GM18520 (cell line): Measurements from ENCODE around the gene TMC3.
"Not testable (repeated sequence)": the region's sequence is repeated elsewhere in the genome, so short reads cannot be mapped to it uniquely, and the experiment has no call there.

Experiments used
- ATAC-seq: cut with Tn5 transposase; IDR thresholded peaks from one replicate; pipeline ENCODE4 v1.9.1; 2021; ENCODE audit not compliant: unreplicated experiment

TMC3 gene

GRCh38 chr15:81347910-81348309 is 26.1 kb downstream of the TMC3 start:
- no peak for ATAC-seq

DNA sequence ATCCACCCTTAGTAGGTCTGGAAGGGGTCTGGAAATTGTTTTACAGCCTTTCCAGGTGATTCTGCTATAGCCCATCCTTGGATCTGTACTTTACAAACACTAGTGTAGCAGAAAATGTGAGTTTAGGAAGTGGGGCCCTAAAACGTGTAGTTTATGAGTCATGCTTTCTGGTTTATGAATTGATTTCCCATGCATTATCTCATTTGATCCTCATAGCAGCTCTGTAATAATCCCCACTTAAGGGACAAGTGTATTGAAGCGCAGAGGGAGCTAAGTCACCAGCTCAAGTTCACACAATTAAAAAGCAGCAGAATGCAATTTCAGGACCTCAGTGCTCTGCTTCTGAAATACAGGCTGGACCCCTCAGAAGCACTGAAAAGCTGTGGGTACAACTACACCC is 27.4 kb downstream of the TMC3 start:
- no peak for ATAC-seq

DNA sequence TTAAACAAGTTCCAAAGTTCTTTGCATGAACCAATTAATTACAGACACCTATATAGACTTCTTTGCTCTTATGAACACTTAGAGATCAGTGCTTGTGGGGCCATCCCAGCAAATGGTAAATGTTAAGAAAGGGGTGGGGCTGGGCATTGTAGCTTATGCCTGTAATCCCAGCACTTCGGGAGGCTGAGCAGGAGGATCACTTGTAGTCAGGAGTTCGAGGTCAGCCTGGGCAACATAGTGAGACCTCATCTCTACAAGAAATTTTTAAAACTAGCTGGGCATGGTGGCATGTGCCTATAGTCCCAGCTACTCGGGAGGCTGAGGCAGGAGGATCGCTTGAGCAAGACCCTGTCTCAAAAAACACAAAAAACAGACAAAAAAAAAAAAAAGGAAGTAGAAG is 30.6 kb downstream of the TMC3 start:
- no peak for ATAC-seq

DNA sequence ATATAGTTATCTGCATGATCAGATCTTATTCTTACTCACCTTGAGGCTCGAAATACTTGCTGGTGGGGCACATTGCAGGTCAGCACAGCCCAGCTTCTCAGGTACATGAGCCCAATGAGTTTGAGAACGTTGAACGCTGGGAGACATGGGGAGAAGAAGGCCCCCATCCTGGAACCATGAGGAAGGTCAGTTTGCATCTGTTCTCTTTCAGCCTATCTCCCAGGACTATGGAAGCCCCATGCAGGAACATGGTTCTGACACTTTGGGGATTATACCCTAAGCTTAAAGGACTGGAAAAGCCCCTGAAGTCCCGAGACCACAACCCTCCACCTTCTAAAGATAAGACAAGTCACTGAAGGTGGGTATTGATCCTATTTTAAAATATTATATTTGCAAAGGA is 32.7 kb downstream of the TMC3 start:
- ATAC-seq: no peak

DNA sequence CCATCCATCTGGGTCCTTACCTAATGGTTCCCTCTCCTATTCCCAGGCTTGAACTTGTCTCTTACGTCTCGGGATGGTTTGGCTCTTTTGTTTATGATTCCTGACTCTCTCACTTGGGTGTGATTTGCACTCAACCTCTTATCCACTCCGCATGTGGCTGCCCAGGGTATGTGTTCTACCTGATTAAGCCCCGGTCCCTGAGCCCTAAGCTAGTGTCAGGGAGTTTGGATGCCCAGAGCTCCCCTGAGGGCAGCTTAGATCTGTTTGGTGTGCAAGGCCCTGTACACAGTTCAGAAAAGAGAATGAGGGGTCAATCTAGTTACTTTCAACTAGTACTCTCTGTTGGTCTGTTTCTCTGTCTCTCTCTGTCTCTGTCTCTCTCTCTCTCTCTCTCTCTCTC is 34.2 kb downstream of the TMC3 start:
- no peak for ATAC-seq

- ATAC-seq: no peak
Observed at GRCh38 chr15:81339321-81339720, 34.7 kb downstream of the TMC3 start.

GRCh38 chr15:81338170-81339007 is 35.6 kb downstream of the TMC3 start:
- ATAC-seq: no peak

DNA sequence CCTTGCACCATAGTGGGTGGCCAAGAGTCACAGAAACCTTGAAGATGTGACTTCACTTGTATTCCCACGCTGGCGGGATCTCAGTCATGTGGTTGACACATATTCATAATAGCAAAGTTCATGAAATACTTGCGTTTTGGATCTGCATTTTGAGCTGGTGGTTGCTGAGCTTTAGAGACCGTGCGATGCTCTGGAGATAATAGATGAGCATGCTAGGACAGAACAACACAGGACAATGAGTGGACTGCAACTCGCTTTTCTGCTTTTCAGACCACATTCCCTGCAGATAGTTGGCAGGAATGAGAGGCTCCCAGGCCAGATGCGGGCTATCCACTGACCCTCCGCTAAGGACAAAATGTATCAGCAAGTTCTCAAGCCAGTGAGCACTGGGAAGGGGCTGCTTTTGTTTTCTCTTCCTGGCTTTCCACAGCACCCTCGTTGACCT is 36.3 kb downstream of the TMC3 start:
- ATAC-seq: no peak

- no peak for ATAC-seq
Observed at GRCh38 chr15:81337241-81337640, 36.8 kb downstream of the TMC3 start.

- ATAC-seq: no peak
Observed at GRCh38 chr15:81336568-81336967, 37.4 kb downstream of the TMC3 start.

GRCh38 chr15:81335631-81336030 is 38.4 kb downstream of the TMC3 start:
- ATAC-seq: no peak

GRCh38 chr15:81334768-81335435 is 39.1 kb downstream of the TMC3 start:
- no peak for ATAC-seq

DNA sequence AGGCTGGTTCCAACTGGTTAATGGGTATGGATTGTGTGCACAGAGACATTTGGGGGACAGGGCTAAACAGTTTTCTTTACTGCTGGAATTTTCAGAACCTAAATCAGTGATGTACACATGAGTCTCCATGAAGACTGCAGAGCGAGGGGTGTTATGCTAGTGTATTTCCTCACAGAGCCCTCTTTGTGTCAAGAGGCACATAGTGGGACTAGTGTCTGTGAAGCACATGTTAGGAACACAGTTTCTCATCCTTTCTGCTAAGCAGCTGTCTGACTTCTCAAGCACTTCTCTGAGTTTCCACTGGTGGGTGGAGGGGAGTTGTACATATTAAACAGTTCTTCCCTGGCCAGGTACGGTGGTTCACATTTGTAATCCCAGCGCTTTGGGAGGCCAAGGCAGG is 40.6 kb downstream of the TMC3 start:
- no peak for ATAC-seq

DNA sequence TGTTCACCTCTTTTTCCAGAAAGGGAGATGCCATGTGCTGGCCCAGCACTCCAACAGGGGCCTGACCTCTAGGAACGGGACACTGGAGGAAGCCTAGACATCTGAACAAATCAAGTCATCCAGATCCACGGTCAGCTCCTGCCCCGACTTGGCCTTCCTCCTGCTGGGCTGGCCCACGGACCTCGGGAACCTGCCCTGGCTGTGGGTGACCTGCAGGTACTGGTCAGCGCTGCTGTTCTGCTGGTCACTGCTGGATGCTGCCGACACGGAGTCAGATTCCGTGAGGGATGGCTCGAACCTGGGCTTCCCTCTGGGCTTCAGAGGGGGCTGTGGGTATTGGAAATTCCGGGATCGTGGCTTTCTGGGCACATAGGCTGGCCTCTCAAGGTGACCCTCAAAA is 41.7 kb downstream of the TMC3 start:
- ATAC-seq: no peak

DNA sequence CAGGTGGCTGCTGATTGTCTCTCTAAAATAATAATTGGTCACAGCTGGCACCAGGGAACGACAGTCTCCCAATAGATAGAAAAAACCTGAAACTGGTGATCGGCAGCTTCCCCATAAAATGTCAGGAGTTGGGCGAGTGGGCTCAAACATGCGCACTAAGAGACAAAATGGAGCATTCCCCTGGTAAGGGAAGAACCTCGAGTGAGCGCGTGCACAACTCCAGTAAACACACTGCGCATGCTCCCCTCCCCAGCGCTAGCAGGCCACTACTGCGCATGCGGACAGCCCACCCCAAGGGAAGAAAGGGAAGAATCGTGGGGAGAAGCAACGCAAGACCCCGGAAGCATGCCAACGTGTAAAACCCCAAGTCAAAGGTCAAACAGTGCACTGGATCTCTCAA is 42.4 kb downstream of the TMC3 start:
- no peak for ATAC-seq

- ATAC-seq: not testable (repeated sequence)
Observed at GRCh38 chr15:81331141-81331540, 42.9 kb downstream of the TMC3 start.

GRCh38 chr15:81330366-81331090 is 43.5 kb downstream of the TMC3 start:
- ATAC-seq: no peak

DNA sequence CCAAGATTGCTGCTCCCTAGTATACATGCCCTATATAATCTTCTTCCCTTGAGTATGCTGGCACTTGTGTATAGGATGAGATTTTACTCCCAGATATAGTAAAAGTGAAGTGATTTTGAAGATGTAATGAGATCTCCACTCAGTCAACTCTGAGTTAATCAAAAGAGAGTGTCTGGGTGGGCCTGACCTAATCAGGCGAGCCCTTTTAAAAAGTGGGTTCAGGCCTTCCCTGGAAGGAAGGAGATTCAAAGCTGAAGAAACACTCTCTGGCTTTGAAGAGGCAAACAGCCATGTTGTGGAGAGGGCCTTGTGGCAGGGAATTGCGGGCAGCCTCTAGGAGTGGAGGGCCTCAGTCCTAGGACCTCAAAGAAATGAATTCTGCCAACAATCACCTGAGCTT is 44.6 kb downstream of the TMC3 start:
- ATAC-seq: no peak

- no peak for ATAC-seq
Observed at GRCh38 chr15:81327516-81327915, 46.5 kb downstream of the TMC3 start.

- ATAC-seq: no peak
Observed at GRCh38 chr15:81326466-81327212, 47.4 kb downstream of the TMC3 start.
